Sigmoid colon (tissue), 7 donors: ENCODE data around the gene CD248. TPM values are rescaled to one million over a fixed set of nuclear protein-coding genes. Genes with fewer than 3 reads are reported as not detected.

ENCODE experiments used
- DNase-seq: peaks from one replicate; pipeline ENCODE4 v3.0.0-alpha.2; 2019
- H3K27ac ChIP-seq, 4 donors: fragments of 200-600 bp; sonication (generic); one replicate each; pipeline ENCODE4 v1.5.1; 2016 to 2019; ENCODE audit warnings: mild to moderate bottlenecking in 1 of 4
- H3K27me3 ChIP-seq, 3 donors: fragments of 200-600 bp; sonication (generic); one replicate each; pipeline ENCODE4 v1.5.1; 2019; ENCODE audit warnings: mild to moderate bottlenecking in 1 of 3
- H3K36me3 ChIP-seq, 4 donors: fragments of 200-600 bp; sonication (generic); one replicate each; pipeline ENCODE4 v1.5.1; 2016 to 2019
- H3K4me1 ChIP-seq, 4 donors: fragments of 200-600 bp; sonication (generic); one replicate each; pipeline ENCODE4 v1.5.1; 2017 to 2019
- H3K4me3 ChIP-seq, 4 donors: fragments of 200-600 bp; sonication (generic); one replicate each; pipeline ENCODE4 v1.5.1; 2017 to 2019; ENCODE audit warnings: mild to moderate bottlenecking in 2 of 4, moderate library complexity in 1 of 4
- H3K9me3 ChIP-seq, 4 donors: fragments of 200-600 bp in 3 of 4; sonication (generic) in 3 of 4; one replicate each; pipeline versions ENCODE4 v1.5.1 to v1.6.1; 2013 to 2019
- CTCF ChIP-seq, 4 experiments: fragments of 450-650 bp in 3 of 4; fragments of 200-600 bp in 1 of 4; IDR thresholded peaks; one replicate each; pipeline ENCODE4 v1.5.1; 2016 to 2019; ENCODE audit warnings: antibody characterized with exemption in 4 of 4, mild to moderate bottlenecking in 3 of 4, moderate library complexity in 2 of 4
- EP300 ChIP-seq, 4 donors: sonication (generic); formaldehyde crosslinking; IDR thresholded peaks; one replicate each; pipeline ENCODE4 v1.6.1; 2017; ENCODE audit warnings: antibody characterized with exemption in 4 of 4
- POLR2A ChIP-seq, 2 donors: fragments of 450-650 bp; IDR thresholded peaks; one replicate each; pipeline ENCODE4 v1.6.1; 2016; ENCODE audit warnings: antibody characterized with exemption in 2 of 2, mild to moderate bottlenecking in 2 of 2, moderate library complexity in 2 of 2
- POLR2AphosphoS5 ChIP-seq, 4 donors: sonication (generic); formaldehyde crosslinking; IDR thresholded peaks; one replicate each; pipeline ENCODE4 v1.6.1; 2017; ENCODE audit warnings: antibody characterized with exemption in 4 of 4
- whole genome bisulfite sequencing, 2 donors: extraction: QIAGEN DNeasy Blood & Tissue Kit; methylation state at CpG; one replicate each; pipeline ENCODE4 v1.1.7; 2013; 5-methylcytosine and 5-hydroxymethylcytosine counted together
- intact Hi-C: fragments of 100-400 bp; cut with DNase I; formaldehyde crosslinking; loops from one replicate; pipeline ENCODE4 v1.15.1; 2023
- polyA plus RNA-seq, 3 donors: library from polyadenylated mRNA; stranded (reverse); fragments of 200-250 nt; gene quantifications; one replicate each; pipeline ENCODE4 v1.2.3, GENCODE V29; 2013
- total RNA-seq, 4 donors: library from RNA; depleted of rRNA; stranded (reverse); fragments of >200 nt; gene quantifications; one replicate each; pipeline ENCODE4 v1.1.0, GENCODE V29; 2016
- donor health status: healthy with polysubstance abuse.
- donor health status: Bipolar disorder and iron deficiency.
- donor health status: healthy.

CD248 gene
- total and polyA plus RNA-seq, 7 donors: 1.2 to 26.3 (median 6.1) TPM

- H3K27me3 ChIP-seq: no peaks in the 10 kb centered on the region
- WGBS, 2 donors: 0 to 1% methylated on average over 61 of the region's 61 CpGs
- H3K36me3 ChIP-seq: peaks cover 14 to 45% (median 27%) of the 10 kb centered on the region in 4 donors
- peaks cover 0 to 35% (median 30%) of the 10 kb centered on the region in 4 donors for H3K4me1 ChIP-seq
- H3K9me3 ChIP-seq: no peaks in the 10 kb centered on the region
- H3K27ac ChIP-seq: peak overlapping the region; percentile 96 to 99 (median 97)
- peak; percentile 96 for DNase-seq
- peak overlapping the region; percentile 73 to 94 (median 84) for H3K4me3 ChIP-seq
- TF ChIP-seq CTCF (IDR thresholded peaks at IDR 0.05) (peak in 2 of 4 experiments; percentile 7 to 28), EP300 (IDR thresholded peaks at IDR 0.05) (peak in 1 of 4 donors; percentile 78), POLR2AphosphoS5 (IDR thresholded peaks at IDR 0.05) (peak; percentile 90 to 98 (median 94)), POLR2A (IDR thresholded peaks at IDR 0.05) (peak; percentile 78 to 84)
- intact Hi-C loops: no loop called here
Observed at GRCh38 chr11:66267379-66268243, 49.2 kb downstream of the CD248 start.

GRCh38 chr11:66267039-66267378, 49.8 kb downstream of the CD248 start:
- WGBS, 2 donors: 21 to 27% methylated on average over 13 of the region's 13 CpGs
- peak overlapping the region; percentile 73 to 94 (median 84) for H3K4me3 ChIP-seq
- H3K27ac ChIP-seq: peak overlapping the region; percentile 96 to 99 (median 97)
- H3K9me3 ChIP-seq: no peaks in the 10 kb centered on the region
- TF ChIP-seq POLR2A (IDR thresholded peaks at IDR 0.05): no peak
- no peak for TF ChIP-seq CTCF (IDR thresholded peaks at IDR 0.05)
- TF ChIP-seq EP300 (IDR thresholded peaks at IDR 0.05): no peak
- TF ChIP-seq POLR2AphosphoS5 (IDR thresholded peaks at IDR 0.05): no peak
- H3K27me3 ChIP-seq: no peaks in the 10 kb centered on the region
- DNase-seq: no peak
- H3K36me3 ChIP-seq: peaks cover 14 to 45% (median 27%) of the 10 kb centered on the region in 4 donors
- intact Hi-C loops: no loop called here
- peaks cover 0 to 35% (median 30%) of the 10 kb centered on the region in 4 donors for H3K4me1 ChIP-seq

GRCh38 chr11:66266378-66267038, 50.3 kb downstream of the CD248 start:
- WGBS, 2 donors: 82 to 86% methylated on average over 20 of the region's 20 CpGs
- TF ChIP-seq POLR2A (IDR thresholded peaks at IDR 0.05) (no peak), CTCF (IDR thresholded peaks at IDR 0.05) (no peak), EP300 (IDR thresholded peaks at IDR 0.05) (no peak), POLR2AphosphoS5 (IDR thresholded peaks at IDR 0.05) (no peak)
- intact Hi-C loops: no loop called here
- Histone ChIP-seq H3K36me3 (peaks cover 11 to 45% (median 27%) of the 10 kb centered on the region in 4 donors), H3K27me3 (no peaks in the 10 kb centered on the region), H3K27ac (peak overlapping the region; percentile 96 to 99 (median 97)), H3K4me3 (peak overlapping the region; percentile 73 to 94 (median 84)), H3K9me3 (no peaks in the 10 kb centered on the region), H3K4me1 (peaks cover 0 to 35% (median 30%) of the 10 kb centered on the region in 4 donors)
- DNase-seq: no peak

GRCh38 chr11:66265531-66266377, 51.1 kb downstream of the CD248 start:
- intact Hi-C loops: no loop called here
- TF ChIP-seq POLR2AphosphoS5 (IDR thresholded peaks at IDR 0.05) (no peak), EP300 (IDR thresholded peaks at IDR 0.05) (no peak), CTCF (IDR thresholded peaks at IDR 0.05) (no peak), POLR2A (IDR thresholded peaks at IDR 0.05) (no peak)
- peaks cover 11 to 51% (median 30%) of the 10 kb centered on the region in 4 donors for H3K36me3 ChIP-seq
- peak; percentile 68 for DNase-seq
- peak overlapping the region; percentile 96 to 99 (median 97) for H3K27ac ChIP-seq
- no peaks in the 10 kb centered on the region for H3K9me3 ChIP-seq
- H3K4me1 ChIP-seq: peaks cover 0 to 35% (median 29%) of the 10 kb centered on the region in 4 donors
- 93 to 95% methylated on average over 26 of the region's 26 CpGs for WGBS, 2 donors
- H3K4me3 ChIP-seq: no peak overlapping the region
- H3K27me3 ChIP-seq: no peaks in the 10 kb centered on the region
